ENCODE data around the gene WDFY4.

DNA sequence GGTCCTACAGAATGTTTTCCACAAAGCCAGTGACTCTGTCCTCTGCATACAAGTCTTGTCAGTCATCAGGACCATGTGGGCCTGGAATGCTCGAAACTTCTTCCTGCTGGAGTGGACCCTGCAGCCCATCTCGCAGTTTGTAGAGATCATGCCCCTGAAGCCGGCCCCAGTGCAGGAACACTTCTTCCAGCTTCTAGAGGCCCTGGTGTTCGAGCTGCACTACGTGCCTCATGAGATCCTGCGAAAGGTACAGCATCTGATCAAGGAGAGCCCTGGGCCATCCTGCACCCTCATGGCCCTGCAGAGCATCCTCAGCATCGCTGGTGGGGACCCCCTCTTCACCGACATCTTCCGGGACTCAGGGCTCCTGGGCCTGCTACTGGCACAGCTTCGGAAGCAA, 46.5 kb downstream of the WDFY4 start:
- TF ChIP-seq ZNF8 (CRISPR knock-in tag; IDR thresholded peaks at IDR 0.05), result no peak
- no peak for TF ChIP-seq RARB (CRISPR knock-in tag; IDR thresholded peaks at IDR 0.05)
- no peak for TF ChIP-seq ZNF70 (CRISPR knock-in tag; IDR thresholded peaks at IDR 0.05)
- no peak for TF ChIP-seq PATZ1 (CRISPR knock-in tag; IDR thresholded peaks at IDR 0.05; ENCODE audit: borderline replicate concordance)
- no peak for TF ChIP-seq BACH2 (CRISPR knock-in tag; IDR thresholded peaks at IDR 0.05; ENCODE audit: borderline replicate concordance)
- no peak for TF ChIP-seq ZC3H10 (CRISPR knock-in tag; IDR thresholded peaks at IDR 0.05)
- TF ChIP-seq ARNTL (CRISPR knock-in tag; IDR thresholded peaks at IDR 0.05; ENCODE audit: borderline replicate concordance, low read depth), result no peak
- no peak for TF ChIP-seq ZFP3 (CRISPR knock-in tag; IDR thresholded peaks at IDR 0.05)
- TF ChIP-seq ZNF565 (CRISPR knock-in tag; conservative IDR thresholded peaks at IDR 0.05; ENCODE audit: low read depth), result no peak
- TF ChIP-seq ZFP30 (CRISPR knock-in tag; IDR thresholded peaks at IDR 0.05), result no peak
- TF ChIP-seq POU6F1 (CRISPR knock-in tag; IDR thresholded peaks at IDR 0.05; ENCODE audit: borderline replicate concordance, low read depth), result no peak
- no peak for TF ChIP-seq ESRRG (CRISPR knock-in tag; IDR thresholded peaks at IDR 0.05)
